Thyroid gland (tissue), 4 donors: ENCODE data around the gene C20orf204. TPM values are rescaled to one million over a fixed set of nuclear protein-coding genes. Genes with fewer than 3 reads are reported as not detected.

Experiments used
- DNase-seq, 2 donors: peaks; one replicate each; pipeline ENCODE4 v3.0.0-alpha.2; 2019
- H3K27ac ChIP-seq, 3 donors: fragments of 200-600 bp; sonication (generic); 1 replicate in 2 of 3; 2 replicates in 1 of 3; pipeline ENCODE4 v1.5.1; 2016 to 2019; ENCODE audit warnings: mild to moderate bottlenecking in 1 of 3, moderate library complexity in 1 of 3
- H3K27me3 ChIP-seq: fragments of 200-600 bp; sonication (generic); one replicate; pipeline ENCODE4 v1.5.1; 2019
- H3K36me3 ChIP-seq, 2 donors: fragments of 200-600 bp; sonication (generic); one replicate each; pipeline ENCODE4 v1.5.1; 2016 to 2019
- H3K4me1 ChIP-seq, 2 donors: fragments of 200-600 bp; sonication (generic); one replicate each; pipeline ENCODE4 v1.5.1; 2017 to 2019
- H3K4me3 ChIP-seq, 3 donors: fragments of 200-600 bp; sonication (generic); replicated peaks in 1 of 3; 1 replicate in 2 of 3; 2 replicates in 1 of 3; pipeline ENCODE4 v1.5.1; 2016; ENCODE audit warnings: mild to moderate bottlenecking in 1 of 3
- H3K9me3 ChIP-seq: fragments of 200-600 bp; sonication (generic); one replicate; pipeline ENCODE4 v1.5.1; 2017
- CTCF ChIP-seq, 6 experiments: fragments of 200-600 bp in 3 of 6; fragments of 450-650 bp in 3 of 6; sonication (generic) in 3 of 6; IDR thresholded peaks; one replicate each; pipeline ENCODE4 v1.5.1; 2016 to 2019; ENCODE audit warnings: antibody characterized with exemption in 6 of 6, mild to moderate bottlenecking in 2 of 6, inconsistent platforms in 1 of 6, moderate library complexity in 1 of 6
- POLR2A ChIP-seq, 2 donors: fragments of 450-650 bp; IDR thresholded peaks; one replicate each; pipeline ENCODE4 v1.6.1; 2017; ENCODE audit warnings: antibody characterized with exemption in 2 of 2, mild to moderate bottlenecking in 2 of 2, moderate library complexity in 1 of 2
- WGBS, 2 donors: methylation state at CpG; one replicate each; pipeline ENCODE4 v1.1.5; 2017; 5-methylcytosine and 5-hydroxymethylcytosine counted together
- intact Hi-C: fragments of 100-400 bp; cut with DNase I; formaldehyde crosslinking; loops from one replicate; pipeline ENCODE4 v1.15.1; 2023
- total RNA-seq, 4 donors: library from RNA; depleted of rRNA; stranded (reverse); fragments of >200 nt; gene quantifications; one replicate each; pipeline ENCODE4 v1.2.3, GENCODE V29; 2016

C20orf204 gene
- total RNA-seq, 4 donors from 2014 or later, result 0.11 to 2.6 (median 0.59) TPM

- Histone ChIP-seq H3K4me3 (no peak overlapping the region), H3K4me1 (peaks cover 16 to 24% of the 10 kb centered on the region in 2 donors), H3K9me3 (no peaks in the 10 kb centered on the region), H3K36me3 (no peaks in the 10 kb centered on the region), H3K27me3 (no peaks in the 10 kb centered on the region), H3K27ac (no peak overlapping the region)
- no peak for TF ChIP-seq POLR2A (IDR thresholded peaks at IDR 0.05)
- no peak for TF ChIP-seq CTCF (IDR thresholded peaks at IDR 0.05)
- no peak for DNase-seq
- 33 to 62% methylated on average over 3 to 5 of the region's 5 CpGs for WGBS, 2 donors
- intact Hi-C loops, result loop anchor here (10.0 kb wide), 1 partner anchor 531 kb away; the partner anchor contains the start of gene PTK6
Observed at GRCh38 chr20:64065974-64066343, 30.0 kb downstream of the C20orf204 start.

DNA sequence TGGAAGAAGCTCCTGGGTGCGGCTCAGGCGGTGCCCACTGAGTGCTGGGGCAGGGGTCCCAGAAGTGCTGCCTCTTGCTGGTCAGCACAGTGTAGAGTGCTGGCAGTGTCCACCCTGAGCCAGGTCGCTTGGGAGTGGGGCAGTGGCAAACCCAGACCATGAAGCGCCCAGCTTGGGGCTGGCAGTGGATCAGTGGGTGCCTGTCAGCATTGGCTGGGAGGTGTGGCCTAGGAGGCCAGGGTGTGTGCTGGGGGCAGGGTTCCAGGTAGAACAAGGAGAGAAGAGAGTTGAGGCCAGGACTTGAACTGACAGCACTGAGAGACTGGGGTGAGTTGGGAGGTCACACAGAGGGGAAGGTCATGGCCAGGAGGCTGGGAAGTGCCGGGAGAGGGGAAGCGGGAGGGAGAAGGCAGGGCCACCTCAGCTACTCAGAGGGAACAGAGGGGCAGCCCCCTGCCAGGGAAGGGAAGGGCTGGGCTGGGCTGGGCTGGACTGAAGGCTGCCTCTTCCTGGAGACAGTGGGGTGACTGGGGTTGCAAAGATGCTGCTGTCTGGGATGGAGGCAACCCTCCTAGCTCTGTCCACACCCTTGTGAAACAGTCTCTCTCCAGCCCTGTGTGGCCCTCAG is 31.1 kb downstream of the C20orf204 start:
- WGBS, 2 donors, result 90 to 100% methylated on average over 4 to 5 of the region's 6 CpGs
- H3K9me3 ChIP-seq, result no peaks in the 10 kb centered on the region
- H3K4me3 ChIP-seq, result no peak overlapping the region
- intact Hi-C loops, result loop anchor here (10.0 kb wide), 1 partner anchor 532 kb away; the partner anchor contains the start of gene PTK6
- TF ChIP-seq CTCF (IDR thresholded peaks at IDR 0.05) (no peak), POLR2A (IDR thresholded peaks at IDR 0.05) (no peak)
- H3K36me3 ChIP-seq, result no peaks in the 10 kb centered on the region
- no peak overlapping the region for H3K27ac ChIP-seq
- DNase-seq, result no peak
- peaks cover 16 to 23% of the 10 kb centered on the region in 2 donors for H3K4me1 ChIP-seq
- H3K27me3 ChIP-seq, result no peaks in the 10 kb centered on the region

GRCh38 chr20:64067733-64068307 is 31.8 kb downstream of the C20orf204 start:
- WGBS, 2 donors, result 59 to 80% methylated on average over 5 to 6 of the region's 12 CpGs
- no peak for DNase-seq
- intact Hi-C loops, result loop anchor here (10.0 kb wide), 1 partner anchor 533 kb away; the partner anchor contains the start of gene PTK6
- Histone ChIP-seq H3K9me3 (no peaks in the 10 kb centered on the region), H3K36me3 (no peaks in the 10 kb centered on the region), H3K4me3 (no peak overlapping the region), H3K4me1 (peaks cover 10 to 17% of the 10 kb centered on the region in 2 donors), H3K27me3 (no peaks in the 10 kb centered on the region), H3K27ac (no peak overlapping the region)
- TF ChIP-seq POLR2A (IDR thresholded peaks at IDR 0.05), result no peak
- TF ChIP-seq CTCF (IDR thresholded peaks at IDR 0.05), result no peak

GRCh38 chr20:64068386-64069208 is 32.6 kb downstream of the C20orf204 start:
- Histone ChIP-seq H3K36me3 (peaks cover 0 to 3% of the 10 kb centered on the region in 2 donors), H3K4me3 (no peak overlapping the region), H3K27me3 (no peaks in the 10 kb centered on the region), H3K4me1 (peaks cover 8 to 17% of the 10 kb centered on the region in 2 donors), H3K27ac (no peak overlapping the region), H3K9me3 (no peaks in the 10 kb centered on the region)
- TF ChIP-seq CTCF (IDR thresholded peaks at IDR 0.05), result no peak
- no peak for TF ChIP-seq POLR2A (IDR thresholded peaks at IDR 0.05)
- 56 to 73% methylated on average over 3 to 4 of the region's 12 CpGs for WGBS, 2 donors
- DNase-seq, result no peak
- intact Hi-C loops, result loop anchor here (10.0 kb wide), 1 partner anchor 534 kb away; the partner anchor contains the start of gene PTK6
